Measurements from ENCODE around the gene CSNK1D. TPM values are rescaled to one million over a fixed set of nuclear protein-coding genes. Genes with fewer than 3 reads are reported as not detected.

The CSNK1D gene
- total RNA-seq, 1 donor from 2014 or later, result 41.5 TPM

- Mint-ChIP-seq H3K4me1 (peaks cover 7% of the 10 kb centered on the region), H3K27ac (no peak overlapping the region), H3K36me3 (peaks cover 39% of the 10 kb centered on the region)
Measured at GRCh38 chr17:82248815-82249674, 24.5 kb downstream of the CSNK1D start.

DNA sequence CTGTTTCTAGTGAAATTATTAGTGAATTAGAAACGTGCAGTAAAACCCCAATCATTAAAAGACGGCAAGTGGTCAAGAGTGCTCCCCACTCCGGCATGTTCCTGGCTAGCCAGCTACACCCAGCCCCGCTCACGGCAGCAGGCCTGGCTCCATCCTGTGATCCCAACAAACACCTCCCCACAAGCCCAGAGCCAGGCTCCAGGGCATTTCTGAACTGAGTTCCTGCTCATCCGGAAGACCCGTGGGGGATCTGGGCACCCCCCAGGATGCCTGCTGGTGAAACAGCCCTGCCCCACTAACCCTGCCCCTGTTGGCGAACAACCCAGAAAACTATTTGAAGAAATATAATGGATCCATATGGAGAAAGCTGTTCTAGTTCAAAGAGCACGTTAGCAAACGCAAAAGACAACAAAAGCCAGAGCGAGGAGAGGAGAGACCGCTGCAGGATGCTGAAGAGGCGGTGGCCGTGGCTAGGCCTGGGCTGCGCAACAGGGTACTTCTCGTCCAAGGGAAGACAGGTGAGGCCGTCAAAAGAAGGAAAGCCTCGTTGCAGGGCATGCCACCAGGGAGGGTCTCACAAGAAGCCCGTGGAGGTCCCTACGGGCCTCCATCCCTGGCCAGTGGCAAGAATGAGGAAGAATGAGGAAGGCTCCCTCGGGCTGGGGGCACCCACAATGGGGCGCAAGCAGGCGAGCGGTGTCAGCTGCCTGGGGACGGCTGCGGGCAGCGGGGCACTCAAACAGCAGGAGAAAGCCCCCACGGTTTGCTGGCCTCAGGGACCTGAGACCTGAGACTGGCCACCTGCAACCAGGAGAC is 25.4 kb downstream of the CSNK1D start:
- no peak overlapping the region for H3K27ac ChIP-seq
- H3K27ac Mint-ChIP-seq, result no peak overlapping the region
- H3K4me3 Mint-ChIP-seq, result no peak overlapping the region
- no peak overlapping the region for H3K4me2 ChIP-seq
- H3K36me3 Mint-ChIP-seq, result peaks cover 40% of the 10 kb centered on the region
- peaks cover 9% of the 10 kb centered on the region for H3F3A ChIP-seq (ENCODE audit: low read depth)
- peaks cover 10% of the 10 kb centered on the region for H3K36me3 ChIP-seq
- H3K27me3 ChIP-seq, result no peaks in the 10 kb centered on the region
- peaks cover 3% of the 10 kb centered on the region for H3K27me3 Mint-ChIP-seq (ENCODE audit: insufficient read depth, low read depth)
- peaks cover 65% of the 10 kb centered on the region for H3K79me2 ChIP-seq (ENCODE audit: low read depth)
- H3K4me3 ChIP-seq, result no peak overlapping the region
- H2AFZ ChIP-seq (replicated peaks), result no peak overlapping the region
- no peak for DNase-seq (ENCODE audit: low spot score)
- H3K9me3 ChIP-seq (ENCODE audit: low read depth), result no peaks in the 10 kb centered on the region
- peaks cover 4% of the 10 kb centered on the region for H3K9me3 Mint-ChIP-seq
- peaks cover 98% of the 10 kb centered on the region for H4K20me1 ChIP-seq (ENCODE audit: low read depth)
- H3K4me1 ChIP-seq, result no peaks in the 10 kb centered on the region
- H3K9ac ChIP-seq, result no peak overlapping the region
- H3K4me1 Mint-ChIP-seq, result peaks cover 7% of the 10 kb centered on the region
- TF ChIP-seq EZH2 (IDR thresholded peaks at IDR 0.05), result no peak
- TF ChIP-seq EZH2phosphoT487 (IDR thresholded peaks at IDR 0.05), result no peak
- TF ChIP-seq CTCF (IDR thresholded peaks at IDR 0.05), result no peak

More at GRCh38 chr17:82248815-82249674, 24.5 kb downstream of the CSNK1D start:
- peaks cover 93% of the 10 kb centered on the region for H4K20me1 ChIP-seq (ENCODE audit: low read depth)
- no peak overlapping the region for H3K9ac ChIP-seq
- no peaks in the 10 kb centered on the region for H3K27me3 ChIP-seq
- no peak for DNase-seq (ENCODE audit: low spot score)
- peaks cover 13% of the 10 kb centered on the region for H3K36me3 ChIP-seq
- H2AFZ ChIP-seq (replicated peaks), result no peak overlapping the region
- H3K79me2 ChIP-seq (ENCODE audit: low read depth), result peaks cover 62% of the 10 kb centered on the region
- TF ChIP-seq EZH2phosphoT487 (IDR thresholded peaks at IDR 0.05) (no peak), EZH2 (IDR thresholded peaks at IDR 0.05) (no peak), CTCF (IDR thresholded peaks at IDR 0.05) (no peak)
- Mint-ChIP-seq H3K9me3 (peaks cover 4% of the 10 kb centered on the region), H3K27me3 (ENCODE audit: insufficient read depth, low read depth) (peaks cover 3% of the 10 kb centered on the region), H3K4me3 (no peak overlapping the region)
- peaks cover 9% of the 10 kb centered on the region for H3F3A ChIP-seq (ENCODE audit: low read depth)
- H3K27ac ChIP-seq, result no peak overlapping the region
- H3K9me3 ChIP-seq (ENCODE audit: low read depth), result no peaks in the 10 kb centered on the region
- H3K4me1 ChIP-seq, result no peaks in the 10 kb centered on the region
- H3K4me3 ChIP-seq, result no peak overlapping the region
- no peak overlapping the region for H3K4me2 ChIP-seq

DNA sequence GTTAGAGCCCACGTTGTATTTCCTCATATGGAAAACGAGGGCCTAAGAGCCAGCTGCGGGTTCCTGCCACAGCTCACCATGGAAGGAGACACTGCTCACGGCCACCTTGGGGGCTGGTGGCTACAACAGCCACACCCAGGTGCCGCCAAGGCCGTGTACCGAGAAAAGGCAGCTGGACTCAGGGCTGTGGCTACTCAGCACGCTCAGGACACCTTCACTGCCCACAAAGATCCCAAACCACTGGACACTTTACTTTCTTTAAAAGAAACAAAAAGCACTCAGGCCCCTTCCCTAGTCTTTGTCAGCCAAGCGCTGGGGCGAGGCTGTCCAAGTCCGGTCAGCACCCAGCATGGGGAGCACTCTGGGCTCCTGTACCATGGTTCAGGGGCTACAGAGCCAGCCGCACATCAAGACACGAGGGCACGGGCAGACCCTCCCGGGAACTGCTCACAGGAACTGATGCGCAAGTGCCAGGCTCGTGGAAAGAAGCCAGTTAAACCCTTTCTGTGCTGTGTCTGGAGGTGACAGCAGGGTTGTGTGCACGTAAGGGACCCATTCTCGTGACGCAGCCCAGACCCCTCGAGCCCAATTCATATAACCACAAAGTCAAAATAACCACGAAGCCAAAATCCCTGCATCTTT is 26.2 kb downstream of the CSNK1D start:
- Histone ChIP-seq H3K4me2 (no peak overlapping the region), H3K9me3 (ENCODE audit: low read depth) (no peaks in the 10 kb centered on the region), H3K27me3 (no peaks in the 10 kb centered on the region), H3K4me1 (no peaks in the 10 kb centered on the region), H3K27ac (no peak overlapping the region), H4K20me1 (ENCODE audit: low read depth) (peaks cover 98% of the 10 kb centered on the region), H2AFZ (replicated peaks) (no peak overlapping the region), H3K36me3 (peaks cover 7% of the 10 kb centered on the region), H3F3A (ENCODE audit: low read depth) (peaks cover 9% of the 10 kb centered on the region), H3K79me2 (ENCODE audit: low read depth) (peaks cover 65% of the 10 kb centered on the region), H3K4me3 (no peak overlapping the region), H3K9ac (no peak overlapping the region)
- TF ChIP-seq EZH2 (IDR thresholded peaks at IDR 0.05) (no peak), CTCF (IDR thresholded peaks at IDR 0.05) (no peak), EZH2phosphoT487 (IDR thresholded peaks at IDR 0.05) (no peak)
- H3K27me3 Mint-ChIP-seq (ENCODE audit: insufficient read depth, low read depth), result peaks cover 7% of the 10 kb centered on the region
- no peak overlapping the region for H3K4me3 Mint-ChIP-seq
- H3K36me3 Mint-ChIP-seq, result peaks cover 36% of the 10 kb centered on the region
- DNase-seq (ENCODE audit: low spot score), result no peak
- H3K27ac Mint-ChIP-seq, result no peak overlapping the region
- H3K4me1 Mint-ChIP-seq, result peaks cover 10% of the 10 kb centered on the region
- H3K9me3 Mint-ChIP-seq, result peaks cover 2% of the 10 kb centered on the region
